Suprapubic skin (tissue), 4 donors: ENCODE measurements around the gene IVD.

Experiments used
- CTCF ChIP-seq, 2 donors: fragments of 200-600 bp in 1 of 2; fragments of 450-650 bp in 1 of 2; sonication (generic) in 1 of 2; IDR thresholded peaks; one replicate each; pipeline ENCODE4 v1.5.1; 2016 to 2019; ENCODE audit warnings: antibody characterized with exemption in 2 of 2, mild to moderate bottlenecking in 1 of 2, moderate library complexity in 1 of 2
- POLR2A ChIP-seq, 2 donors: fragments of 450-650 bp; IDR thresholded peaks; one replicate each; pipeline ENCODE4 v1.6.1; 2017; ENCODE audit warnings: antibody characterized with exemption in 2 of 2, mild to moderate bottlenecking in 2 of 2, moderate library complexity in 2 of 2
- POLR2AphosphoS5 ChIP-seq, 3 donors: sonication (generic); formaldehyde crosslinking; IDR thresholded peaks; one replicate each; pipeline ENCODE4 v1.6.1; 2017; ENCODE audit warnings: antibody characterized with exemption in 3 of 3

GRCh38 chr15:40448354-40448753, 42.8 kb downstream of the IVD start:
- TF ChIP-seq POLR2A (IDR thresholded peaks at IDR 0.05), result no peak
- no peak for TF ChIP-seq POLR2AphosphoS5 (IDR thresholded peaks at IDR 0.05)
- TF ChIP-seq CTCF (IDR thresholded peaks at IDR 0.05), result no peak
